ENCODE data around the gene TBXAS1.

The TBXAS1 gene

DNA sequence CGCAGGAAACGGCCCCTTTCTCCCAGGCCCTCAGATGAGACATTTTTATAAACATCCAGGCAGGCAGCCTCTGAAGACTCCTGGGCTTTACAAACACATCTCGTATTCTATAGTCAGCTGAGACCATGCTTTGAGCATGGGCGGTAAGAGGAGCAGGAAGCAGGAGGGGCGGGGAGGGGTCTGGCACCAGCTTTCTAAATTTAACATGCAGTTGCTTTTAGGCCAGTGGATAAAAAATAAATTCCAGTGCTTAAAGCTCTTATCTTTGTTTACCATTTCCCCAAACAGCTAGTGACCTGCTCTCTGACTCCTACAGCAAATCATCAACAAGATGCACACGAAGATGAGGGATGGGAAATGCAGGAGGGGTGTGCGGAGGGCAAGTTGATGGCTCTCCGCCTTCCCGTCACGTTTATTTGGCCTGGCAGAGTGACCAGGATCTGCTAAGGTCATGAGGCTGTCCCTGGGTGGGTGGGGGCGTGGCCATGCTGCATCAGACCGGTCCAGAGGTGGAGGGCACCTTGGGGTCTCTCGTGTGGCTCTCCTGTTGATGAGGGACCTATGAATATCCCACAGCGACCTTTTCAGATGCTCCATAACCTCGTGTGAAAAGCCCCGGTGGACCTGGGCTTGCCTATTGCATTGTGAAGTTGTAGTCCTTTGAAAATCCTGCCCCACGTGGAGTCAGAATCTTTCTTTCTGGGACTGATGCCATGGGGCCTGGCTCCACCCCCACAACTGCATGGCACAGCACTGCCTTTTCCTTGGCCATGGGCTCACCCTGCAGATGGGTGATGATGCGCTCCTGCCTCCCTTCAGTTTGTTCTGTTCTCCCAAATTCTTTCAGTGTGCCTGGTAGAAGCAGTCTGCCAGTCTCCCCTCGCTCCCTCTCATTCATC, 166.2 kb downstream of the TBXAS1 start:
- DNase-seq (ENCODE audit: low read depth in 4 of 4, low spot score in 1 of 4), result no peak

DNA sequence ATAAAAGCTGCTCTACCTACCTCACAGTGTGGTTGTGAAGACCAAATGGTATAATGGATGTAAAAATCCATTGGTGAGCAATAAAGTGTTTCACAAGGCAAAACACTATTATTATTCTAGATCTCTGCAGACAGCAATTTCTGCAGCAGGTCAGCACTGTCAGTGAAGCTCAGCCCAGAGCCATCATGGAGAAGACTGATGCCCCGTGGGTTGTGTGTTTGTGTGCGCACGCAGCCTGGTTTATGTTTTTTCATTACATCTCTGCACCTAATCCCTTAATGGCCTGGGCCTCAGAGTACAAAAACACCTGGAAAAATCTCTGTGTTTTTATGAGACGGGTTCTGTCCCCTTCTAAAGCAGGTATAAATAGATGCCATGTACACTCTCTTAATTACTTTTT, 169.5 kb downstream of the TBXAS1 start:
- DNase-seq (ENCODE audit: low read depth in 4 of 4, low spot score in 1 of 4), result no peak

DNA sequence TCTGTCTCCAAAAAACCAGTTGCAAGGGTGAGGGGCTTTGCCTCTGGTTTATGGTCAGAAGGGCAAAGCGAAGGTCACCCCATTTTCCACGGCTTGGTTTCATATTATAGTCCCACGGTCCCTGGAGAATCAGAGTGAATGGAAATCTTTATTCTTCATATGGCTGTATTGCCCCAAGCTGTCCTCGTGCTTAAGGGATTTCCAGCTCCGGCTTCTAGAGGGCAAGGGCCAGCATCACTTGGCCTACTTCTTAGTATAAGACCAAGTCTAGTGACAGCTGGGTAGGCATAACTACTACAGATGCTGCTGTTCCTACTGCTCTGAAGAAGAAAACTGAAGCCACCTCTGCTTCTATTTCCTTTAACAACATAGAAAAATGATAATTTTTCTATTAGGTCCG, 170.5 kb downstream of the TBXAS1 start:
- DNase-seq (ENCODE audit: low read depth in 4 of 4, low spot score in 1 of 4), result no peak

DNA sequence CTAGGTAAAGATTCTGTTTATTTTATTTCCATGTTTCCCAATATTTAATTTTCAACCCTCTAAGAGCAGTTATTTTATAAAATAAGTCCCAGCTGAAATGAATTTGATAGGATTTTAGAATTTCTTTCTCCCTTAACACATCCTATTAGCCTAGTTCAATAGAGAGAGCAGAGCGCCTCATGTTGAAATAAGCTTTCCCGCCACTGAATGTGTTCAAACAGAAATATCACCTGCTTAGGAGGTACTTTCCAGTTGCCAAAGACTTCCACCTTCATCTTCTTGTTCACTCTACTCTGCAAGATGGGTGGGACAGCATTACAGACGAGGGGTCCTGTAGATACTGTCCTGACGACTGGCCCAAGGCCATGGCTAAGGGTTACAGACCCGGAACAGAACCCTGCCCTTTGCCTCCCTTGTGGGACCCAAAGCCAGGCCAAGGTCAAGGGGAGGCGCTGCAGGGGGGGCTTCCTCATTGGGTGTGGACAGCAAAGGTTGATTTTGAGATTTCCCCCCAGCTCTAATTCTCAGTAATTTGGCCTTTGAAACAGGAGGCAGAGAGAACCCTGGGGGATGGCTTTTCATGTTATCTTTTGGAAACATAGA, 171.7 kb downstream of the TBXAS1 start:
- no peak for DNase-seq (ENCODE audit: low read depth in 4 of 4, low spot score in 1 of 4)

DNA sequence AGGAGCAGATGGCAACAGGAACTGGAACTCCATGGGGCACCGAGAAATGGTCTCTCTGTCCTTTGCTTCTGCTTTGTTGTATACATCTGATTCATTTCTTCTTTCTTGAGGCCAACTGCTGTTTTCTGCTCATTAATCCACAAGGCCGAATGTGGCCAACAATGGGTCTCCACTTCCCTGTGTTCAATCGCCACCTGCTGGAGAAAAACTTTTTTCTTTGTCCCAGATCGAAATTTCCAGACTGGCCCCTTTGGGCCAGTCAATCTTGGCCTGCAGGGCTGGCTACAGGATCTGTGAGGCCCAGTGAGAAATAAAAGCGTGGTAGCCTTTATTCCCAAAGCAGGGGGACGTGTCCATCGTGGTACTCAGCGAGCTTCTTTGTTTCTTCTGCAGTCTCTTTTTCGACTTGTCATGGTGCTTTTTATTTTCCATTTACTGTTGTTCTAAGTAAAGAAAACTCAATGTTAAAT, 174.9 kb downstream of the TBXAS1 start:
- peak in 1 of 4 experiments; percentile 9 for DNase-seq (ENCODE audit: low read depth in 4 of 4, low spot score in 1 of 4)

DNA sequence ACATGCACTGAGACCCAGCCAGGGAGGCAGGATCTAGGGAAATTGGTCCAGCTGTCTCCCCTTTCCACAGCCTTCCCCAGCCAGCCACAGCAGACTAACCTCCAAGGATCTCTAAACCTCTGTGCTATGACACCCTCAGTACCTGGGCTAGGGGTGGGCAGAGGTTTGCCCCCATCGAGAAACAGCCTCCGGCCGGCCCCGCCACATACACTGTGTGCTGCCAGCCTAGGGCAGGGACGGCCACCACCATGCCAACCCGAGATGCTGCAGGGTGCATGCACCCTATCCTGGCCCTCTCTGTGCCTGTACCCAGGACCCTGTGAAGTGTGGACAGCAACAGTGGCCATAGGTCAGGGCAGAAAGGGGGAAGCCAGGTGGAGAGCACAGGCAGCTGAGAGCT, 175.6 kb downstream of the TBXAS1 start:
- DNase-seq (ENCODE audit: low read depth in 4 of 4, low spot score in 1 of 4), result no peak

DNA sequence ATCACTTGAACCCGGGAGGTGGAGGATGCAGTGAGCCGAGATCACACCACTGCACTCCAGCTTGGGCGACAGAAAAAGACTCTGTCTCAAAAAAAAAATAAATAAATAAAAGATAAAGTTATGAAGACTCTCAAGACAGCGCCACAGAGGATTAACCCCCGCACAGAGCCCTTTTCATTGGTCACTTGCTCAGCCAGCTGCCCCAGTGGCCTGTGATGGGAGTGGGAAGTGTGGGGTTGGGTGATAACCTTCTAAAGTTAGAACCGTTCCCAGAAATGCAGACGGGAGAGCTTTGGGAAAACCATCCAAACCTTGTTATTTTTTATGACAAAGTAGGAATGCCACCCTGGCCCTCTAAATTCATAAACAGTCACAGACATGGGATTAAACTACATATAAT, 176.3 kb downstream of the TBXAS1 start:
- DNase-seq (ENCODE audit: low read depth in 4 of 4, low spot score in 1 of 4), result no peak

DNA sequence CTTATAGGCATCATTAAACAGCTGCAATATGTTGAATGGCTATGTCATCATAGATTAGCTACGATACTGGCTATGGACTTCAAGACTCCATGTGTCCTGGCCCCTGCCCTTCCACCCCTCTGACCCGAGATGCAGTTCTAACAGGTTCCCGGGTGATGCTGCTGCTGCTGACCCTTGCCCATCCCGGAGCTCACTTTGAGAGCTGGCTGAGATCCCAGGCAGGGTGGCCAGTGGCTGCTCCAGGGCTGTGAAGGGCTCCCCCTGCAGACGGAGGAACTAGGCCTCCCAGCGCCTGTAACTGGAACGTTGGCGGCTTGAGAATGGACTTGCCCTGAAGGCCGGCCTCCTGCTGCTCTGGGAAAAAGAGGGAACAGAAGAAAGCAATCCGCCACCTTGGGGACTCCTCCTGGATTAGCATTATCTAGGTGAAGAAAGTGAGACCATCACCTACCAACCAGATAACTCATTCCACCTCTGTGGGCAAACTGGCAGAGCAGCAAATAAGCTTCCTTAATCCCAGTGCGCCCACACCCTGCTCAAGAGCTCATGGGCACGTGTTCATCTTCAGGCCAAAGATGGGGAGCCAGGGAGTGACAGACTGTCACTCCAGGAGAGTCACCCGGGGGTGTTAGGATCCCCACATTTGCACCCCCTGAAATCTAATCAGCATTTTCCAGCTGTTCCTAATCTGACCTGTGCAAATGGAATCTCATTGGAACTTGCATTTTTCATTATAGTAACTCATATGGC, 176.9 kb downstream of the TBXAS1 start:
- no peak for DNase-seq (ENCODE audit: low read depth in 4 of 4, low spot score in 1 of 4)

DNA sequence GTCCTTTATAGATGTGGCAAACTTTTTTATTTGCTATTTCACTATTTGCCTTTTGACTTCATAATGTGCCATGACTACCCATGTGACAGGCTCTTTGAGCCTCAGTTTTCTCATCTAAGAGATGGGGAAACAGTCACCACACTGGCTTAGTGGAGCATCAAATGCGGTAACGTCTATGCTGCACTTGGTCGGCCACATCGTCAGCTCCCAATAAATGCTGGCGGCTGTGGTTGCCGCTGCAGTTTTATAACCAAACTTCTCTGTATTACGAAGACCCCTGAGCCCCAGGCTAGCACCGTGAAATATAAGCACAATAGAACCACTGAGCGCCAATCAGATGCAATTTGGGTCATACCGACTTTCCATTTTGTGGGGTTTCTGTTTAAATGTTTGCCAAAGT, 177.5 kb downstream of the TBXAS1 start:
- no peak for DNase-seq (ENCODE audit: low read depth in 4 of 4, low spot score in 1 of 4)

DNA sequence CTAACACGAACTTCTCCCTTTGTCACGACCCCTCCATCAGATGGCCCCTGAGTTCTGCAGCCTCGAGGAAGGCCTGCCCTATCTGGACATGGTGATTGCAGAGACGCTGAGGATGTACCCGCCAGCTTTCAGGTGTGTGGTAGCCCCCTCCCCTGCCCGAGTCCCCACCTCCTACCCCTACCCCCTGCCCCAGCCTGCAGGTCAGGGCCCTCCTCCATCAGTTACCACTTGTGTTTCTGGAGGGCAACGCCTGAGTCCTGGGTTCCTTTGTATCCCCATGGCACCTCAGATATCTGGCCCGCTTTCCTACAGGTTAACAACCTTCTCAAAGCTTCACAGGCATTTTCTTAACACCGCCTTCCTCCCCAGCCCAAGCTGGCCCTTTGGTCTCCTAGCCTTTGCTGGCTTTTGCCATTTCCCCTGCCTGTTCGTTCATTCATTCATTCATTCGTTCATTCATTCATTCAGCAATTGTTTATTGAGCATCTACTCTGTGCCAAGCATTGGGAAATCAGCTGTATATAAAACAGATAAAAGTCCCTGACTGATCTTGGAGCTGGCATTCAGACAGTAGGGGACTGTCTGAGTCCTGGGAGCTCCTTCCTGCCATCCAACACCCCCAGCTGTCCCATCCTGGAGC, 178.1 kb downstream of the TBXAS1 start:
- DNase-seq (ENCODE audit: low read depth in 4 of 4, low spot score in 1 of 4), result no peak

DNA sequence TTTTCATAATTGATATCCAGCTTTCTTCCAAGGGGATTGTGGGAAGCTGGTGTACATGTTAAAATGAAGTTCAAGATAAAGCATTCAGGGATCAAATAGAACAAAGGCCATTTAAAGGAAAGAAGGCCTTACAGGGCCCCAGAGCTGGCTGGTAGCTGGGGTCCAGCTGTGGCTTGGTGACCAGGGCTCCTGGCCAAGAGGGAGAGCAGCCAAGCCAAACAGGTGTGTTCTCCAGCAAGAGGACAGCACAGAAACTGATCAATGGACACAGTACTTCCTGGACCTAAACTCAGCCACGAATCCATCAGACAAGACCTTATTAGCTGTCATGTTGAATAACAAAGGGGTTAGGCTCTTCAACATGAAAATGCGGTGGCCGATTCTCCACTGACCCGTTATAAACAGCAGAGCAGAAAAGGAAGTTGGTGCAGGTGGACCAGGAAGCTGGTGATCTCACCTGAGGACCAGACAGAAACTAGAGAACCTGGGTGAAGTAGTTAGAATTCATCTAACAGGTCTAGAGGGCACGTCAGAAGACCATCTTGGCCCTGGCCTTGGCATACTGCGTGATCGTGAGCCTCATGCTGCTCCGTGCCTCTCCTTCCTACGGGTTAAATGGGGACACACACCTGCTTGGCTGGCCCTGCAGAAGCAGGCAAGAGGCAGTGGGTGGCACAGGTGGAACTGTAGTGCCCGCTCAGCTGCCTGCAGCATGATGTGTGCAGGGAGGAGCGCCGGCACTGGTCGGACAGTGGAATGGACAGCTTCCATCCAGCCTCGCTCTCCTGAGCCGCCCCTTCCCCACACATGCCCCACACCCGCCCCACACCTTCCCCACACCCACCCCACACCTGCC, 179.9 kb downstream of the TBXAS1 start:
- DNase-seq (ENCODE audit: low read depth in 4 of 4, low spot score in 1 of 4), result no peak

DNA sequence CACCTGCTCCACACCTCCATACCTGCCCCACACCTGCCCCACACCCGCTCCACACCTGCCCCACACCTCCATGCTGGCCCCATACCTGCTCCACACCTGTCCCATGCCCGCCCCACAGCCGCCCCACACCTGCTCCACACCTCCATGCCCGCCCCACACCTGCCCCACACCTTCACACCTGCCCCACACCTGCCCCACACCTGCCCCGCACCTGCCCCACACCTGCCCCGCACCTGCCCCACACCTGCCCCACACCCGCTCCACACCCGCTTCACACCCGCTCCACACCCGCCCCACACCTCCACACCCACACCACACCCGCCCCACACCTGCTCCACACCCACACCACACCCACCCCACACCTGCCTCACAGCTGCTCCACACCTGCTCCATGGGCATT, 180.7 kb downstream of the TBXAS1 start:
- DNase-seq (ENCODE audit: low read depth in 4 of 4, low spot score in 1 of 4), result no peak

DNA sequence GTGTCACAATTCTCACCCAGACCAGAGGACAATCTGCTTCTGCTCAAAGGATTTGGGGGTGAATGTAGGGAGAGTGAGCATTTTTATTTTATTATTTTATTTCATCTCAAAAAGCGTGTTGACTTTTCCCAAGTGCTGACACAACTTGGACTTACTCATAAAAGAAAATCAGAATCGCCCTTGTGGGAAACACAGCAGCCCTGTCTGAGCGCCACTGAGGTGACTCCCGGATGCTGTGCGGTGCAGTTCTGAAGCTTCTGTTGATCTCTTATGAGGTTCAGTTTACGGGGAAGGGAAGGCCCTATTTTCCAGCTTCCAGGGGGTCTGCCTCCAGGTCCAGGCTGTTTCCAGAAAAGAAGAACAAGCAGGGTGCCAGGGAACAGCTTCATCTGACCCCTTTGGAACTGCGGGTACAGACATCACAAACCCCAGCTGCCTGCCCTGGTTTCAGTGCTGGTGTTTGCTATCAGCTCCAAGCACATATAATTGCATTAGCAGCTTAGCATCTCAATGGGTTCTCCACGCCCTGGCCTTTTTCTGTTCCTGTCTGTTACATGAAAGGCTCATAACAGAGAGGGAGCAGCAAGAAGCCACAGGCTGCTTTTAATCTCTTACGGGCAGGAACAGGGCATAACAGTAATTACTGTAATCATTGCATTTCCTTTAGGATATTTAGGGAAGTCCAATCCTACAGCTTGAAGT, 181.3 kb downstream of the TBXAS1 start:
- no peak for DNase-seq (ENCODE audit: low read depth in 4 of 4, low spot score in 1 of 4)

DNA sequence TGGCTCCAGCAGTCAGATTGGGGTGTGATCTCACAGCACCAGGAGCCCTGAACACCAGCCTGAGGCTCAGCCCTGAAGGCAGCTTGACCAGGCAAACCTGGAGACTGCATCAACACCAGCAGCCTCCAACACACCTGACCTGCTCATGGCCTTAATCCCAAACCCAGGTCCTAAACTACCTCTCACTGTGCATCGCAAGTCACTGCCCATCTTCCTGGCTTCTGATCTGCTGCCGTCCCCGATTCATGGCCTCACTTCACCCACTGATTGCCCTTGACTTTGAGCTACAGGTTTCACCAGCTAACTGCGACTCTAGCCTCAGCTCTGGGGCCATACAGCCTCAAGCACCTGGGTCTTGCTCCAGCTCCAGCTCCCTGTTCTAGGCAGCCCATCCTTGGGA, 184.6 kb downstream of the TBXAS1 start:
- no peak for DNase-seq (ENCODE audit: low read depth in 4 of 4, low spot score in 1 of 4)

DNA sequence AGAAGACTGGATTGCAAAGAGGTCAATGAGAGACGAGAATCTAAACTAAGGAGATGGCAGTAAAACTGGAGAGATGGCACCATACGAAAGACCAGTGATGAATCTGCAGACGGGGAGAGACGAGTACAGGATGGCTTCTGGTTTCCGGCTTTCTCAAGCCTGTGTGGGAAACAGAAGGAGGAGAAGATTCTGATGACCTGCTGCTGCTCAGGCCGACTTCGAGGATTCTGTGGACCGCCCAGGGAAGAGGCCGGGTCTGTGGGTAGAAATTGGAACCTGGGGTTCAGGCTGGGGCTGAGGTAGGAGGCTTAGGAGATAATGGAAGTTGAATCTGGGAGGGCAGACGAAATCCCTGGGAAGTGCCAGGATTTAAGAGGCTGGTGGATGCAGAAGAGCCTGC, 185.1 kb downstream of the TBXAS1 start:
- DNase-seq (ENCODE audit: low read depth in 4 of 4, low spot score in 1 of 4), result no peak

DNA sequence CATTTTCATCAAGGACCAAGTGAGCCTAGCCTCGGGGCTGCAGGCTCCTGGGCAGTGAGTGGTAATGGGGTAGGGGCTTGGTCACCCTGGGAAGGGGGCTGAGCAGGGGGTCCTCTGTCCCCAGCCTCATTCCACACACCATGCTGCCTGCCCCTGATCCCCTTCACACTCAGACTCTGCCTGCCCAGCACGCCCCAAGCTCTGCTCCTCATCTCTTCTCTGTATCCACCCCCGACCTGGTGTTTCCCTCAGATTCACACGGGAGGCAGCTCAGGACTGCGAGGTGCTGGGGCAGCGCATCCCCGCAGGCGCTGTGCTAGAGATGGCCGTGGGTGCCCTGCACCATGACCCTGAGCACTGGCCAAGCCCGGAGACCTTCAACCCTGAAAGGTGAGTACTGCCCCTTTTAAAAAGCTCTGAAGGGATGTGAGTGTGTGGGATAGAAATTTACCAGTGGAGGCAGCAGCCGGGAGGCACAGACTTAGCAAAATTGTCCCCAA, 186.5 kb downstream of the TBXAS1 start:
- no peak for DNase-seq (ENCODE audit: low read depth in 4 of 4, low spot score in 1 of 4)

DNA sequence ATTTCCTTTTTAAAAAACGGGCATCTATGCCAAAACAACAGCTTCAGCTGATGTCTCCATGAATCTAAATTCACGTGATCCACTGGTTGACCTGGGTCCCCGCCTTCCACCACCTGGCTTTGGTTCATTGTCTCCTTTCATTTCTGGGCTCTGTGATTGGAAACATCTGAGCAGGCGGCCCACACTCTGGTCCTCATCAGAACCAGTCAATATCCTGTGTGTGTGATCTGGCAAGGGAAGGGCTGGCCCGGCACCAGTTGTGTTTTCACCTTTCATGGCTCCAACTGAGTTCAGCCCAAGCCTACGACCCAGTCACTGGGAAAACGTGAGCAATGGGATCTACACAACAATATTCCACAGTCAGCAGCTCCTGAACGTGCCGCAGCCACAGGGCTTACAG, 187.5 kb downstream of the TBXAS1 start:
- DNase-seq (ENCODE audit: low read depth in 4 of 4, low spot score in 1 of 4), result no peak

DNA sequence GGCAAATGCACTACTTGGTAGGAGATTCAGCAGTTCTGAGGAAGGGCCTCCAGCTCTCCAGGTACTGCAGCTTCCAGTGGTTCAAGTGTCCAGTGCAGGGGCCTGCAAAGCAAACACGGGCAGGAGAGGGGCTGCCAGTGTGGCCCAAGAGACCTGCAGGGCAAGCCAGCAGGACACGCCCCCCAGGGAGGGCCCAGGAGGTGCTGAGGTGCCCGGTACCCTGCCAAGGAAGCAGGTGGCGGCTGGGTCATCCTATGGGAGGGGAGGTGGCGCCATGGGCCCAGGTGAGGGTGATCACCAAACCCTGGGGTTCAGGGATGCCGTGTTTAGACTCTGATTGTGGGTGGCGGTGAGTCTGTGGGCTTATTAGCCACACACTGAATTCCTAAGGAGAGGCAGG, 188.0 kb downstream of the TBXAS1 start:
- no peak for DNase-seq (ENCODE audit: low read depth in 4 of 4, low spot score in 1 of 4)

DNA sequence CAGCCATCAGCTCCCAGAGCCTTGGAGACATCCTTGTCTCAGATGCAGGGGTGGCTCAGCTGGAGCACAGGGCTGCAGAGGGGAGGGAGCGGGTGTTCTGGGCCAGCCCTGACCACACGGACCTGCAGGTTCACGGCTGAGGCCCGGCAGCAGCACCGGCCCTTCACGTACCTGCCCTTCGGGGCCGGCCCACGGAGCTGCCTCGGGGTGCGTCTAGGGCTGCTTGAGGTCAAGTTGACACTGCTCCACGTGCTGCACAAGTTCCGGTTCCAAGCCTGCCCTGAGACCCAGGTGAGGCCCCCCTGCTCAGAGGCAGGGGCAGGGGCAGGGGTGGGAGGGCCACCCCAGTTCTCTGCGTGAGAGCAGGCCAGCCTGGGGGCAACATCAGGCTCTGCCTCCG, 188.5 kb downstream of the TBXAS1 start:
- no peak for DNase-seq (ENCODE audit: low read depth in 4 of 4, low spot score in 1 of 4)
